H1 (cell line): ENCODE results near the gene NHP2. TPM values are rescaled to one million over a fixed set of nuclear protein-coding genes. Genes with fewer than 3 reads are reported as not detected.

Source experiments
- ASH2L ChIP-seq: fragments of 200-600, 300-600 bp; sonication (generic); IDR thresholded peaks from one replicate; pipeline ENCODE4 v1.7.1; 2017; ENCODE audit warnings: low read length
- BACH1 ChIP-seq: IDR thresholded peaks from 2 replicates; pipeline ENCODE4 v1.6.1; 2012; ENCODE audit warnings: low read length, improper control_type of control experiment
- CHD7 ChIP-seq: fragments of 300-600 bp; sonication (generic); IDR thresholded peaks from 2 replicates; pipeline ENCODE4 v1.7.1; 2012; ENCODE audit warnings: low read length, moderate library complexity, mild to moderate bottlenecking, inconsistent platforms; ENCODE audit not compliant: insufficient replicate concordance
- GABPA ChIP-seq: IDR thresholded peaks from 2 replicates; pipeline ENCODE4 v1.6.1; 2011; ENCODE audit warnings: mild to moderate bottlenecking, low read length, moderate library complexity, borderline replicate concordance; ENCODE audit not compliant: insufficient read depth
- JUN ChIP-seq: IDR thresholded peaks from 2 replicates; pipeline ENCODE4 v1.6.1; 2011; ENCODE audit warnings: low read depth, mild to moderate bottlenecking, improper control_type of control experiment, low read length
- NRF1 ChIP-seq: IDR thresholded peaks from 2 replicates; pipeline ENCODE4 v1.6.1; 2011; ENCODE audit warnings: mild to moderate bottlenecking, low read depth, low read length, improper control_type of control experiment
- polyA plus RNA-seq, 7 experiments: library from polyadenylated mRNA; depleted of rRNA in 3 of 7; stranded (reverse) in 5 of 7; unstranded in 2 of 7; fragments of >200 nt in 5 of 7; fragments of 200-250 nt in 2 of 7; gene quantifications; 1 replicate in 5 of 7; 2 replicates in 1 of 7; 4 replicates in 1 of 7; pipeline versions ENCODE4 v1.2.1 to v1.2.3, GENCODE V29; 2011 to 2013; ENCODE audit warnings: missing spikeins in 2 of 7, mixed read lengths in 2 of 7
- total RNA-seq: library from RNA; stranded (reverse); fragmentation: NEBNext Ultra II Directional; extraction: Animal tissue kit (Norgen Biotek cat#: 25700); gene quantifications from 2 replicates; pipeline ENCODE4 v1.2.1, GENCODE V29; 2021

Gene NHP2
- total and polyA plus RNA-seq, 2 of the 8 experiments (the other 6 are each of a cell fraction or from before 2014, with no cell fraction given), result 241 to 263 TPM

DNA sequence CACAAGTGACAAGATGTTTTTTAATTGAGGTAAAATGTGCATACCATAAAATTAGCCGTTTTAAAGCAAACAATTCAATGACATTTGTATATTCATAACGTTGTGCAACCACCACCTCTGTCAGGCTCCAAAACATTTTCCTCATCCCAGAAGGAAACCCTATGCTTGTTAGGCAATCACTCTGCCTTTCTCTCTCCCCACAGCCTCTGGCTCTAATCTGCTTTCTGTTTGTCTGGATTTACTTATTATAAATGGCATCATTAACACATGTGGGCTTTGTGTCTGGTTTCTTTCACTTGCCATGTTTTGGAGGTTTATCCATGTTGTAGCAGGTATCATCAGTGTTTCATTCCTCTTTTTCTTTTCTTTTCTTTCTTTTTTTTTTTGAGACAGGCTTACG, 41.8 kb downstream of the NHP2 start (continued):
- no peak for TF ChIP-seq CHD7
- no peak for TF ChIP-seq GABPA
- TF ChIP-seq ASH2L, result no peak
- no peak for TF ChIP-seq BACH1
- no peak for TF ChIP-seq NRF1
- no peak for TF ChIP-seq JUN
